Adrenal gland (tissue), 5 donors: Measurements from ENCODE around the gene CTBP2.

ENCODE experiments used
- CTCF ChIP-seq, 6 experiments: fragments of 450-650 bp in 4 of 6; fragments of 200-600 bp in 2 of 6; sonication (generic) in 1 of 6; IDR thresholded peaks; 1 replicate in 5 of 6; 2 replicates in 1 of 6; pipeline versions ENCODE4 v1.5.1 to v1.8.0; 2016 to 2021; ENCODE audit warnings: antibody characterized with exemption in 6 of 6, mild to moderate bottlenecking in 2 of 6, moderate library complexity in 1 of 6
- POLR2A ChIP-seq, 2 donors: fragments of 450-650 bp; IDR thresholded peaks; one replicate each; pipeline ENCODE4 v1.6.1; 2017; ENCODE audit warnings: antibody characterized with exemption in 2 of 2, mild to moderate bottlenecking in 2 of 2, moderate library complexity in 1 of 2
- donor health status: DM: no; HTN: no; CAD: no.

GRCh38 chr10:125107965-125108580, 52.3 kb downstream of the CTBP2 start:
- TF ChIP-seq CTCF (IDR thresholded peaks at IDR 0.05) (no peak), POLR2A (IDR thresholded peaks at IDR 0.05) (no peak)
